T47D (cell line): ENCODE measurements around the gene HDAC3.
"Not testable (repeated sequence)": the region's sequence is repeated elsewhere in the genome, so short reads cannot be mapped to it uniquely, and the experiment has no call there.

Experiments used
- DNase-seq, 2 experiments: peaks; one replicate each; pipeline versions ENCODE4 v3.0.0 to v3.0.0-alpha.2; 2011 to 2012; ENCODE audit warnings: low read depth in 1 of 2, low spot score in 1 of 2
- JUND ChIP-seq: IDR thresholded peaks from 2 replicates; pipeline ENCODE4 v1.6.1; 2012; ENCODE audit warnings: low read depth
- in situ Hi-C: cut with HindIII; loops from 2 replicates; pipeline ENCODE4 v1.10.0; 2016; ENCODE audit warnings: low sequenced_read_pairs, low pct_unique_long_range_greater_than_20kb

Gene HDAC3

DNA sequence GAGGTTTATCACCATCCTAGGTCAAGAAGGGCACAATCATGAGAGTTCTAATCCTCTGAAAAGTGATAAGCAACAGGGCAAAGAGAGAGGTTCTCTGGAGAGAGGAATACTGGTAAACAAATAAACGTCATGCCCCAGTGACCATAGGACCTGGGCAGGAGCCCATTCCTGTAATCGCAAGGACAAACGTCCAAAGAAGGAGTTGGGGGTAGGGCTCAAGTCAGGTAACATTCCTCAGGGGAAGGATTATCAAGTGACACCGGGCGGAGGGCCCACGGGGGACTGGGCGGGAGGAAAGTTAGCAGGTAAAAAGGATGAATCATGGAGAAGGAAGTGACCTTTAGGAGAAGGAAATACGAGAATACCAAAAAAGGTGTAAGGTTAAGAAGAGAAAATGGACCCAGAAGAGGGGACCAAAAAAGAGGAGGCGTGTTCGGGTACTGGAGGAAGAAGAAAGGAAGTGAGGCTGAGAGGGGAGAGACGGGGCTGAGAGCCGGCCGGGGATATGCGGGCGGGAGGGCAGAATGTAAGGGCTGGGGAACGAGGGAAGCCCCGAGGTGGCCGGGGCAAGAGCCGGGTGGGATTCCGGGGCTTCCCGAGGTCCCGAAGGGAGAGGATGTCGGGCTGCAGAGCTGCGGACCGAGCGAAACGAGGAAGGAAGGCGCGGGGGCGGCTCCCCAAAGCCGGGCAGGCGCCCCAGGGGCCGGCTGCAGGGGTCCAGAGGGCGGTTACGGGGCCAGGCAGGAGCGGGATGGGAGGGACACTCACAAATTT, 18.4 kb downstream of the HDAC3 start:
- in situ Hi-C loops = no loop called here
- TF ChIP-seq JUND = no peak
- peak; percentile 41 to 86 for DNase-seq

DNA sequence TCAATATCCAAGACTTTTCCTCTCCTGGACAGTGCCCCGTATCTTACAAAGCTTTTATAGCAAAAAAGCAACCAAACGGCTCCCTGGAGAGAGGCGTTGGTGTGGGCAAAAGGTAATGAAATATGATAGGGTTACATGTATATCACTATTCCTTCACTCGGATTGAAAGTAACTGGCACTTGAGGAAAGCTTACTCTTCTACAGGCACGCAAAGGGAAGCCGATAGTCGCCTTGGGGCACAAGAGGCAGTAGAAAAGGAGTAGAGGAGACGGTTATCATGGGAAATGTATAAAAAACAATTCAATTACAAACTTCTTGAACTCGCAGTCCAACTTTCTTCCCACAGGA, 19.0 kb downstream of the HDAC3 start:
- peak in 1 of 2 experiments; percentile 34 for DNase-seq
- no peak for TF ChIP-seq JUND
- in situ Hi-C loops = no loop called here

DNA sequence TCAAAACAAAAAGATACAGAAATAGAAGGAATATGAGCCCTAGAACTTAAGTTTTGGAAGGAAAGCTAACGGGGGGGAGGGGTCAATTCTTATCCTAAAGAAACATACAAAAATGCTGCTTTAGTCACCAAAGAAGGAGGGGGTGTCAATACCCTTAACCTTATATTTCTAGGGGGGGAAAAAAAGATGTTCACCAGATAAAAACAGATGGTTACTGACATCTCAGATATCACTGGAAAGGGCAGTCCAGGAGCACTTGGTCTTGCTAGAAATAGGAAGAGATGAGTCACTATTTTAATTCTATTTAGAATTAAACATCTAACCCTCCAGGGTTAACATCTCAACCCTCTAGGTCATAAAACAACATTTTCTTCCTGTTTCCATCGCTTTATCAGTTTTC, 19.5 kb downstream of the HDAC3 start:
- no peak for TF ChIP-seq JUND
- no peak for DNase-seq
- in situ Hi-C loops = no loop called here

DNA sequence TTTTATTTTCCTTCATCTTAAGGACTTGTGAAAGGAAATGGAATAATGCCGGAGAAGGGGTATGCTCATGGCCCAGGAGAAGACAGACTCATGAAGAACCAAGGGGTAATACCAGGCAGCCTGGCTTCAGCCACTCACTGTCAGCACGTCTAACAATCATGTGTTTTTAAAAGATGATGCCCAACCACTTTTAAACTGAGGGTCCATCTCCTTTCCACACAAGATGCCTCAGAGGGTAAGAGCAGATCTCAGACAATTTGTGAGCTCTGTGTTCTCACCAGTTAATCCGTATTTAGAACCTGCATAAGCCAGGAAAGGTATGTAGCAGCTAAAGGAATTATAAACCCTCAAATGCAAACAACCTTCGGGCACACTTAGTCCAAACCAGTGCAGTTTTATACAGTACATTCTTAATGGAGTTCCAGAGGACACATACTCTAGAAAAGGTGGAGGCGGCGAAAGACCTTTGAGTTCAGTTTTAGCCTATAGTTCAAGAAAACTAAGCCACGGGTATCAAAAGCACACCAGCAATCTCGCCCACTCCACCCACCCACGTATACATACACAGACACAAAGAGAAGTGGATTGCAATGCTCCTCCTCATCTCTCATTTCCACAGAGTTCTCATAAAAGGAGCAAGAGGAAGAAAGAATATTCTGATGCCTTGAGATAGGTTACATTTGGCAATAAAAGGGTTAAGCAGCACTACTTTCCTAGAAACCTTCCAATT, 20.5 kb downstream of the HDAC3 start:
- TF ChIP-seq JUND = no peak
- no peak for DNase-seq
- in situ Hi-C loops = no loop called here

DNA sequence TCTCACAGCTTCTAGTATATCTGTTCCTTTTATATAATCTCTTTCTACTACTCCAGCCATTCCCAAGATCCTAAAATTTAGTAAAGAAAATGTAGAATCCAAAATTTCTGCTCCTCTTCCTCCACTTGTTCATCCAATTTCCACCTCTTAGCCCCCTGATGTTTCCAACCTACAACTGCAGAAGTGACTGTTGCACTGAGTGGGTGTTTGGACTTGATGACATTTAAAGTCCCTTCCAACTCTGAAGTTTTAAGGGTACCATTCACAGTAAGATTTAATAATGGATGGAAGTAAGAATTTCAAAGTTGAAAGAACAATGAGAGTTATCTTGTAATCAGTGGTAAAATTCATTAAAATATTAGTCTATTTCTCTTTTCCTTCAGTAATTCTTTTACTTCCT, 23.3 kb downstream of the HDAC3 start:
- DNase-seq = no peak
- in situ Hi-C loops = no loop called here
- TF ChIP-seq JUND = no peak

DNA sequence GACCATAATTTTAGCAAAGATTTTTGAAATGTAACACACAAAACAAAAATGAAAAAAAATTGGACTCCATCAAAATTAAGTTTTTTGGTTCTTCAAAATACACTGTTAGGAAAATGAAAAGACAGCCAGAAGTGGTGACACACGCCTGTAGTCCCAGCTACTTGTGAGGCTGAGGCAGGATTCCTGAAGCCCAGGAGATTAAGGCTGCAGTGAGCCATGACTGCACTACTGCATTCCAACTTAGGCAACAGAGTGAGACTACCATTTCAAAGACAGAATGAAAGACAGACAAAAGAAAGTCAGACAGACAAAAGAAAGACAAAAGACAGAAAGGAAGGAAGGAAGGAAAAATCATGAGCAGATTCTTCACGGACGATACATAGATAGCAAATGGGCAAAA, 25.4 kb downstream of the HDAC3 start:
- DNase-seq = no peak

DNA sequence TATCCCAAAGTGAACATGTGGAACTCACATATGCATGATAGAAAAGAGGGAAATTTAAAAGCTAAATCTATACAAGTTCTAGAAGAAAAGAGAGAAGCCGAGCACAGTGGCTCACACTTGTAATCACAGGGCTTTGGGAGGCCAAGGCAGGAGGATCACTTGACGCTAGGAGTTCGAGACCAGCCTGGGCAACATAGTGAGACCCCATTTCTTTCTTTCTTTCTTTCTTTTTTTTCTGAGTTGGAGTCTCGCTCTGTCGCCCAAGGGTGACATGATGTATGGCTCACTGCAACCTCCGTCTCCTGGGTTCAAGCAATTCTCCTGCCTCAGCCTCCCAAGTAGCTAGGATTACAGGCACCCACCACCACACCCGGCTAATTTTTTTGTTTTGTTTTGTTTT, 26.7 kb downstream of the HDAC3 start:
- DNase-seq, in situ Hi-C loops: not testable (repeated sequence)

More for the DNA sequence above, 25.4 kb downstream of the HDAC3 start:
- in situ Hi-C loops = no loop called here
- TF ChIP-seq JUND = no peak

DNA sequence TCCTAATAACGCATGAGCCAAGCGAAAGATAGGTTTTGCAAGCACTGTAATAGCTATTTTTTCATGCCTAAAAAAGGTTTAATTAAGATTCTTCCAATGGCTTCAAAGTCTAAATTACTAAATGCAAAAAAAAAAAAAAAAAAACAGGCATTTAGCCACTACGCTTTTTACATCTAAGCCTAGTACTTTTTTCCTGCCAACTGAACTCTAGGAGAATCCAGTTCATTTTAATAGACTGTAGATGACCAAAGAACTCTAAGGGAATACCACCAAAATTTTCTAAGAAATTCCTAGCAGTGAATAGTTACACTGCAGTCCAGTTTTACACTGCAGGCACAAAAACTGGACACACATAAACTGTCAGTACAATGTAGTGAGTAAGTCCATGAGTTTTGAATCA, 27.6 kb downstream of the HDAC3 start:
- in situ Hi-C loops = no loop called here
- no peak for DNase-seq
- no peak for TF ChIP-seq JUND

DNA sequence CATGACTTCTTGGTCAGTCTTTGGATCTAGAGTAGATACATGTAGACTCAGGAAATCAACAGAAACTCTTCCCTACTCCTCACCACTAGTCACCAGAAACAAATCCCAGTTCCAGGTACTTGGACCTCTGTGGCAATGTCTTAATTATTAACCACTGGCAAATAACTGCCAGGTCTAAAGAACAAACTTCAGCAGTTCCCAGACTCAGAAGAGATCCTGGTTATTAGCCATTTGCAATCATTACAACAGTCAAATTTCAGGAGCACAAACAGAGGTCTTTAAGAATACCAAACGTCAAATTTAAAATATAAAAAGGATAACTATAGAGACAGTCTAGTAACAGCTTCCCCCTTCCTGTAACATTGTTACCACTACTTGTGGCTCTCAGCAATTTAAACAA, 28.1 kb downstream of the HDAC3 start:
- no peak for DNase-seq
- TF ChIP-seq JUND = no peak
- in situ Hi-C loops = no loop called here

DNA sequence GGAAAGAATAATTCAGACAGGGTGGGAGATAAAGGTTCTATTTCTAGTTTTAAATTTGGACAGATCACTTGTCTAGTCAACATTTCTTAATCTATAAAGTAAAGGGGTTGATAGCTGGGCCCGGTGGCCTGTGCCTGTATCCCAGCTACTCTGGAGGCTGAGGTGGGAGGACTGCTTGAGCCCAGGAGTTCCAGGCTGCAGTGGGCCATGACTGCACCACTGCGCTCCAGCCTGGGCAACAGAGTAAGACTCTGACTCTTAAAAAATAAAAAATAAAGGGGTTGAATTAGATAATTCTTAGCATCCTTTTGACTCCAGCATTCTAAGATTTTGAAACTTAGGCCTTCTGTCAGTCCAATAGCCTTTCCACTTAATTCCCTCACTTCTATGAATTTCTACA, 28.6 kb downstream of the HDAC3 start:
- TF ChIP-seq JUND = no peak
- no peak for DNase-seq
- in situ Hi-C loops = no loop called here

DNA sequence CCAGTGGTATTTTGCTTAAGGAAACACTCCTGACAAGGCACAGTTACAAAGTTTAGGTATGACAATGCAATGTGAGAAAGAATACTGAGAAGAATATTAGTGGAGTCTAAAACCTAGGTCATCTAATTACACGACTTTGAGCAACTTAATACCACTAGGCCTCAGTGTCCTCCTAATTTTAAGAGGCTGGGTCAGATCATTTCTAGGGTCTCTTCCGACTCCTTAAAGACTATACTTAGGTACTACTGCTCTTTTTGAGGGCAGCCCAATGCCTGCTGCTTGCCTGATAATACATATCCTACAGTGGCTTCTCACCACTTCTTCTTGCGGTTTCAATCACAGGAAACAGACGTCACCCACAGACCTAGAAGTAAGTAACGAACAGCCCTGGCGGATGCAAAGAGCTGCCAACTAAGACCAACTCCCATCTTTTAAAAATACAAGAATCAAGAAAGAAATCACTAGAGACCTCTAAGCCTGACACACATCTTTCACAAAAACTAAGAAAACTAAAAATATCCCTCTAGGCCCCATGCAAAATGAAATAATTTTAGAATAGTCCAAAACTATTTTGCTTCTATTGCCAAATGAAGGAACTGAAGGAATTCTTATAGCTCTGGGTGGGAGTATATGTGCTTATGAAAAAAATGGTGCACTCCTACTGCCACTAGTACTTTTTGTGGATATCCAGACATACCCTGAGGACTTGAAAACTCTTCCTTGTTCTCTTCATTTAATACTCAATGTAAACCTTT, 30.9 kb downstream of the HDAC3 start:
- DNase-seq = no peak
- no peak for TF ChIP-seq JUND
- in situ Hi-C loops = no loop called here

DNA sequence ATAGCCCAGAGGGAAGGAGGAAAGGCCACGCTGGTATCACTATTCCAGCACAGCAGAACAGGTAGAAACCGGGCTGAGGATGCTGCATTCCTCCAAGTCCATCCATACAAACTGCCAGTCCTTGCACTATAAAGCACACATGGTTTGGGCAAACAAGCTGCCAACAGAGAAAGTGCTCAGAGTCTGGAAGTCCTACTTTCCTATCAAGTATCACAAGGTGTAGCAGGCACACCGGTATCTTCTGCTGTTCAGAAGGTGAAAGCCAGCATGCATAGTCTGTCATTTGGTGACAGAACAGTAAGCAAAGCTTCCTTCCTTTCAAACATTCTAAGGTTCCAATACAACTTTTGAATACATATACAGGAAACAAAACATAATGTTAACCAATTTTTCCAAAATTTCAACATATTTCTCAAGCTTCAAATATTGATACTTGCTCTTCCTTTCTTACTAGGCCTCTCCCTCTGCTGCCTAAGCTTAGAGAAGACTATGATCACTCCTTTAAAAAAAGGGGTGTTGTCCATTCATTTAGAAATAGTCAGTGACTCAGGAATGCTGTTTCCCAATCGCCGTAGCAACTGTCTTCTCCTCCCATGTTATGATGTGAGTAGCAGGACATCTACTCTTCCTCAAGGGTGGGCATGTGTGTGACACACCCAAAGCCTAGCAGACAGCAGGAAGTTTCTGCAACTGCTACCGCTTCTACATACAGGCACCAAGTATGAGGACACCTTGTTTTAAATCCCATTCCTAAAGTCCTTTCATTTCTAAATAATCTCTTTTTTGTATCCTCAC, 32.5 kb downstream of the HDAC3 start:
- peak in 1 of 2 experiments; percentile 39 for DNase-seq
- in situ Hi-C loops = no loop called here
- TF ChIP-seq JUND = no peak
